HL-60 (cell line): ENCODE measurements around the gene SGSM1.
A peak's percentile ranks its signal among the peaks of the same experiment; 100 is the strongest.

ENCODE experiments used
- CTCF ChIP-seq: IDR thresholded peaks from one replicate; pipeline ENCODE4 v1.5.1; 2011; ENCODE audit warnings: low read length, control low read depth, inconsistent platforms; ENCODE audit not compliant: insufficient read depth
- GABPA ChIP-seq: IDR thresholded peaks from 2 replicates; pipeline ENCODE4 v1.6.1; 2012; ENCODE audit warnings: low read depth
- POLR2AphosphoS5 ChIP-seq: IDR thresholded peaks from 2 replicates; pipeline ENCODE4 v1.6.1; 2012; ENCODE audit warnings: low read depth
- REST ChIP-seq: IDR thresholded peaks from 2 replicates; pipeline ENCODE4 v1.6.1; 2012; ENCODE audit warnings: low read depth; ENCODE audit not compliant: insufficient replicate concordance

- TF ChIP-seq REST = no peak
- peak; percentile 95 for TF ChIP-seq CTCF
- no peak for TF ChIP-seq GABPA
- no peak for TF ChIP-seq POLR2AphosphoS5
Observed at GRCh38 chr22:24803064-24803542, 2.9 kb upstream of the SGSM1 start.
